ENCODE results near the gene OR1E1. TPM values are rescaled to one million over a fixed set of nuclear protein-coding genes. Genes with fewer than 3 reads are reported as not detected.
A peak's percentile ranks its signal among the peaks of the same experiment; 100 is the strongest.
"Not testable (repeated sequence)": the region's sequence is repeated elsewhere in the genome, so short reads cannot be mapped to it uniquely, and the experiment has no call there.

OR1E1 gene
- total RNA-seq (2014; rRNA removed; shearing (Covaris generic)): not detected in 2 replicates
- not detected in 2 replicates for polyA plus RNA-seq (2015; cell fraction: cytosol; rRNA removed)
- polyA plus RNA-seq (2015; cell fraction: nucleus; rRNA removed): not detected in 2 replicates

- DNase-seq (ENCODE audit: low read depth): no peak
These were observed at the start of gene OR1E1 for GRCh38 chr17:3398310-3398709. OR1E1 (minus strand) TSS chr17:3398410; CDS start chr17:3398410, 0 bp downstream.

DNA sequence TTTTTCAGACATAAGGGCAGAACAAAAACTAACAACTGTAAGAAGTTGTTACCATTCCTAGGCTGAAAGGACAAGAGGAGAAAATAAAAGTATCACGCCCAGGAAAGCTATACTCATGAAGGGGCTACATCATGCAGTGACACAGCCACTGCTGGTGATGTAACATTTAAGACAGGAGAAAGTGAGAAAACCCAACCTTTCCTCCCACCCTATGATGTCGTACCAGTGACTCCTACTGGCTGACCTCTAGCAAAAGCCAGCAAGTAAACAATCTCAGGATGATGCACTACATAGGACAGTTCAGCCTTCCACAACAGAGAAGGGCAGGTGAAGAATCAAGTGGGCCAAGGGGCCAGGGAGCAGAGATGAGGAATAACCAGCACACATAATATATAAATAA is 49.4 kb upstream of the OR1E1 start:
- peak; percentile 35 for DNase-seq (ENCODE audit: low read depth)

GRCh38 chr17:3440451-3440850 is 42.2 kb upstream of the OR1E1 start:
- DNase-seq (ENCODE audit: low read depth): no peak

DNA sequence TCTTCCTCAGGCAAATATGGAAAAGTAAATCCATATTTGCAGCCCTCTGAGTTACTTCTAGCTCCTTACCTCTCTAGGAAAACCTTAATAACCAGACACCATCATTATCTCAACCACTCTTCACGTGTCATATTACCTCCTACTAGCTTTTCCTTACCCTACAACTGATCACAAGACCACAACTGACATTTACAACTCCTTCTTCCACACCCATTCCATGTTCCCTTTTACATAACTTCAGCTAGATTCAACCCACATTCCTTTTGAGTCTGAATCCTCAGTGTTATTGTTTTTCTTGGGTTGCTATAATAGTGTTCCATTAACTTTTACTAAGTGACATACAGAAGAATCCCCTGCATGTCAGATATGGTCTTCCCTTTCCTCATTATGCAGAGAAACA is 40.2 kb upstream of the OR1E1 start:
- no peak for DNase-seq (ENCODE audit: low read depth)

DNA sequence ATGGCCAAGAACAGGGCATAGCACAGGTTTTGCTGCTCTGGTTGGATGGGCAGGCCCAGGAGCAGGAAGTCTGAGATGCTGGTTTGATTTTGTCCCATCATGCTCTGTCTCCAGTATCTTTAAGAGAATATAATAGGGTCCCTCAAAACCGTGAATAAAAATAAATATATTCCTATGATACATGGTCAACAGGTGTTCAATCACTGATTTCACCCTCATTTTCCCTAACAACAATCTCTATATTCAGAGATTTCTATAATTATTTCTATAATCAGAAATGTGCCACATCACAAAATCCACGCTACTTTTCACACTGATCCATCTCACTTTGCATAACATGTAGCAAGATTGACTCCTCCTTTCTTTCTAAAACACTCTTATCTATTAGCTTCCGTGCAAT is 35.5 kb upstream of the OR1E1 start, which contains the start of gene OR1E2:
Gene OR1E2 (minus strand): TSS at position 101 of the 400 bp plus-strand sequence. CDS start 0 bp downstream, at position 101.
- no peak for DNase-seq (ENCODE audit: low read depth)

GRCh38 chr17:3433215-3433614 is 35.0 kb upstream of the OR1E1 start:
- peak; percentile 5 for DNase-seq (ENCODE audit: low read depth)

GRCh38 chr17:3418222-3418621 is 20.0 kb upstream of the OR1E1 start:
- no peak for DNase-seq (ENCODE audit: low read depth)

DNA sequence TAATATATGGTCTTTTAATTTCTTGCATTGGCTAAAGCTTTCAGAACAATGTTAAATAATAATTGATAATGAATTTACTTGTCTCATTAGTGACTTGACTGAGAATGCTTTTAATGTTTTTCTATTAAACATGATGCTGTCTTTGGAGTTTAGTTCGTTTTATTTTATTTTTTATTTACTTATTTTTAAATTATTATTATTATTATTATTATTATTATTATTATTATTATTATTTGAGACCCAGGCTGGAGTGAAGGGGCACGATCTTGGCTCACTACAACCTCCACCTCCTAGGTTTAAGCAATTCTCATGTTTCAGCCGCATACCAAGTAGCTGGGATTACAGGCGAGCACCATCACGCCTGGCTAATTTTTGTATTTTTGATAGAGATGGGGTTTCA is 17.4 kb upstream of the OR1E1 start:
- DNase-seq (ENCODE audit: low read depth): no peak

DNA sequence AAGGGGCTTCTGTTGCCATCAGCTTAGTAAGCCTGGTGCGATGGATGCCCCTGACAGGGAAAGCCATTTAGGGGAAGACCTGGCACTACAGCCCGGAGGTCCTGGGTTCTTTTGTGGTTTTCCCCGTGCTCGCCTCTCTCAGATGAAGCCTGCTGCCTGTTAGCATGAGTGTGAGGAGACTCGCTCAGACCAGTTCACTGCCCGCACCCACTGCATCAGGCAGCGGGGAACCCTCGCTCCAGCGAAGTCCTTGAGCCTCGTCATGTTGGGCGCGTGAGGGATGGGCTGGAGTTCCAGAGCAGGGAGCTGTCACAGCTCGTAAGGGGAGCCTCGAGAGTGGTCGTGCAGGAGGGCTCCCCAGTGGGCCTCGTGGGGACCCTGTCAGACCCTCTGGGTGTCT is 14.0 kb upstream of the OR1E1 start:
- DNase-seq (ENCODE audit: low read depth): not testable (repeated sequence)

DNA sequence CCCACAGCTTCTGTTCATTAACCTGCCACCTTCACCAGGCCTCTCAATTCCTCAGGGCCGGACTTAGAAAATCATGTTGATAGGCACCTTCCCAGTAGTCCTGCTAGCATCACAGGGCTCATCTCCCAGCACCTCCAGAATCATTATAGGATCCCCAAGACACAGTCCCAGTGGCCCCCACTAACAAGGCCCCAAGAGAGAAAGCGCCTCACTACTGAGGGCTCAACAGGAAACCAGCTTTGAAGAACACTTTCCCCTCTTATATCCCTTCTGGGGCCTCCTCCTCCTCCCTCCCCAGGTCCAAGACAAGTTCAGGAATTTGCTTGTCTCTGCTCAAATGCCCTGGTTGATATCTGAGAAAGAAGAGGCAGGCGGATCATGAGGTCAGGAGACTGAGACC is 12.9 kb upstream of the OR1E1 start, which contains the start of gene OR3A3:
Gene OR3A3 (plus strand): TSS at position 301 of the 400 bp plus-strand sequence.
- DNase-seq (ENCODE audit: low read depth): no peak

- not testable (repeated sequence) for DNase-seq (ENCODE audit: low read depth)
These were observed 5.6 kb upstream of the OR1E1 start for GRCh38 chr17:3403856-3404255.

GRCh38 chr17:3401786-3402185 is 3.6 kb upstream of the OR1E1 start:
- no peak for DNase-seq (ENCODE audit: low read depth)

- DNase-seq (ENCODE audit: low read depth): no peak
These were observed 1.8 kb upstream of the OR1E1 start for GRCh38 chr17:3400055-3400454.

GRCh38 chr17:3397801-3398200 is 409 bp downstream of the OR1E1 start:
- peak; percentile 7 for DNase-seq (ENCODE audit: low read depth)

- DNase-seq (ENCODE audit: low read depth): no peak
These were observed 8.4 kb downstream of the OR1E1 start for GRCh38 chr17:3389791-3390190.

DNA sequence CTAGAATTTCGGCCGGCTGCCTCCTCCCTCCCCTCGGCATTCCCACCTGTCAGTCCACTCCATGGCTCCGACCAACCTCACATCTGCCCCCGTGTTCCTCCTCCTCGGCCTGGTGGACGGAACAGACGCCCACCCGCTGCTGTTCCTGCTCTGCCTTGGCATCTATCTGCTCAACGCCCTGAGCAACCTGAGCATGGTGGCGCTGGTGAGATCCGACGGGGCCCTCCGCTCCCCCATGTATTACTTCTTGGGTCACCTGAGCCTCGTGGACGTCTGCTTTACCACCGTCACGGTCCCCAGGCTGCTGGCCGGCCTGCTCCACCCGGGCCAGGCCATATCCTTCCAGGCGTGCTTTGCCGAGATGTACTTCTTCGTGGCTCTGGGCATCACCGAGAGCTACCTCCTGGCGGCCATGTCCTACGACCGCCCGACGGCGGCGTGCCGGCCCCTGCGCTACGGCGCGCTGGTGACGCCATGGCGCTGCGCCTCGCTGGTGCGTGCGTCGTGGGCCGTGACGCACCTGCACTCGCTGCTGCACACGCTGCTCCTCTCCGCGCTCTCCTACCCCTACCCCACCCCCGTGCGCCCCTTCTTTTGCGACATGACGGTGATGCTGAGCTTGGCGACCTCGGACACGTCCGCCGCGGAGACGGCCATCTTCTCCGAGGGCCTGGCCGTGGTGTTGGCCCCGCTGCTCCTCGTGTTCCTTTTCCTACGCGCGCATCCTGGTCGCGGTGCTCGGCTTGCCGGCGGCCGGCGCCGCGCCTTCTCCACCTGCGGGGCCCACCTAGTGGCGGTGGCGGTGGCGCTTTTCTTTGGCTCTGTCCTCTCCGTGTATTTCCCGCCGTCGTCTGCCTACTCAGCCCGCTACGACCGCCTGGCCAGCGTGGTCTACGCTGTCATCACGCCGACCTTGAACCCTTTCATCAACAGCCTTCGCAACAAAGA is 12.1 kb downstream of the OR1E1 start, which contains the start of gene OR3A2:
Gene OR3A2 (minus strand): TSS at position 440 of the 948 bp plus-strand sequence.
- no peak for DNase-seq (ENCODE audit: low read depth)

GRCh38 chr17:3381957-3382356 is 16.3 kb downstream of the OR1E1 start:
- DNase-seq (ENCODE audit: low read depth): no peak

DNA sequence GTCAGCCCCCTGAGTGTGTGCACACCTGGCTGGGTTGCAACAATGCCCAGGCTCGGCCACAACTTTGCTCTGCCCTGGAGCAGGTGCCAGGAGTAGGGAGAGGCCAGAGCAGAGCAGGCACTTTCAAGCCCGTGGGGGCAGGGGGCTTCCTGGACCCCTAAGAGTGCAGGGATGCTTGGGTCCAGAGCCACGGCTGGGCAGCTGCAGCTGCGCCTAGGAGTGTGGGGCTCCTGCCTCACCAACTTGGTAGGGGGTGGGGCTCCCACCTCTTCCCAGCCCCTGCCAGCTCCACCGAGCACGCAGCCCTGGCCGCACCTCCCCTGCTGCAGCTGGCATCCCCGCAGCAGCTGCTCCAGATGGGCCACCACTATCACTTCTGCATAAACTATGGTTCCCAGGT is 19.9 kb downstream of the OR1E1 start:
- no peak for DNase-seq (ENCODE audit: low read depth)

DNA sequence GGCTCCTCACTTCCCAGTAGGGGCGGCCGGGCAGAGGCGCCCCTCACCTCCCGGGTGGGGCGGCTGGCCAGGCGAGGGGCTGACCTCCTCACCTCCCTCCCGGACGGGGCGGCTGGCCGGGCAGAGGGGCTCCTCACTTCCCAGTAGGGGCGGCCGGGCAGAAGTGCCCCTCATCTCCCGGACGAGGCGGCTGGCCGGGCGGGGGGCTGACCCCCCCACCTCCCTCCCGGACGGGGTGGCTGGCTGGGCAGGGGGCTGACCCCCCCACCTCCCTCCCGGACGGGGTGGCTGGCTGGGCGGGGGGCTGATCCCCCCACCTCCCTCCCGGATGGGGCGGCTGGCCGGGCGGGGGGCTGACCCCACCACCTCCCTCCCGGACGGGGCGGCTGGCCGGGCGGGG is 27.0 kb downstream of the OR1E1 start:
- not testable (repeated sequence) for DNase-seq (ENCODE audit: low read depth)

Measured in HT1080 (cell line).